C1 segment of cervical spinal cord (tissue), 14 donors: ENCODE results near the gene LRMDA.

ENCODE experiments used
- DNase-seq, 14 donors: peaks; one replicate each; lab custom pipeline; 2025; lab: John Stamatoyannopoulos, UW

LRMDA gene

GRCh38 chr10:75662715-75663114 is 231.3 kb downstream of the LRMDA start:
- peak in 2 of 14 donors; percentile 14 to 17 for DNase-seq

- DNase-seq, result no peak
Measured at GRCh38 chr10:75663947-75664664, 232.7 kb downstream of the LRMDA start.

- no peak for DNase-seq
Measured at GRCh38 chr10:75664968-75665367, 233.5 kb downstream of the LRMDA start.

GRCh38 chr10:75665707-75666106 is 234.3 kb downstream of the LRMDA start:
- no peak for DNase-seq

GRCh38 chr10:75672111-75672671 is 240.8 kb downstream of the LRMDA start:
- DNase-seq, result no peak

GRCh38 chr10:75672842-75673241 is 241.4 kb downstream of the LRMDA start:
- no peak for DNase-seq

- DNase-seq, result no peak
Measured at GRCh38 chr10:75677541-75677940, 246.1 kb downstream of the LRMDA start.

- DNase-seq, result no peak
Measured at GRCh38 chr10:75678527-75678926, 247.1 kb downstream of the LRMDA start.

GRCh38 chr10:75679536-75679935 is 248.1 kb downstream of the LRMDA start:
- no peak for DNase-seq

- no peak for DNase-seq
Measured at GRCh38 chr10:75681334-75681733, 249.9 kb downstream of the LRMDA start.

GRCh38 chr10:75682649-75683557 is 251.5 kb downstream of the LRMDA start:
- DNase-seq, result no peak

- no peak for DNase-seq
Measured at GRCh38 chr10:75685187-75685586, 253.8 kb downstream of the LRMDA start.

- no peak for DNase-seq
Measured at GRCh38 chr10:75688506-75689300, 257.3 kb downstream of the LRMDA start.

- no peak for DNase-seq
Measured at GRCh38 chr10:75693489-75693888, 262.1 kb downstream of the LRMDA start.

GRCh38 chr10:75694269-75694668 is 262.8 kb downstream of the LRMDA start:
- no peak for DNase-seq

GRCh38 chr10:75694790-75695189 is 263.4 kb downstream of the LRMDA start:
- no peak for DNase-seq

- no peak for DNase-seq
Measured at GRCh38 chr10:75695994-75696393, 264.6 kb downstream of the LRMDA start.

- no peak for DNase-seq
Measured at GRCh38 chr10:75696536-75696935, 265.1 kb downstream of the LRMDA start.

GRCh38 chr10:75703191-75703854 is 271.9 kb downstream of the LRMDA start:
- no peak for DNase-seq

GRCh38 chr10:75705426-75705825 is 274.0 kb downstream of the LRMDA start:
- no peak for DNase-seq
